Chondrocyte (in vitro differentiated cells): ENCODE measurements around the gene ATF3. TPM values are rescaled to one million over a fixed set of nuclear protein-coding genes. Genes with fewer than 3 reads are reported as not detected.

Experiments
- DNase-seq: peaks from one replicate; pipeline ENCODE4 v3.0.0; 2021; ENCODE audit warnings: mixed read lengths, low spot score
- H3K27ac Mint-ChIP-seq: one replicate; pipeline ENCODE4 v1.8.0; 2021; ENCODE audit warnings: mild to moderate bottlenecking, moderate library complexity, mixed read lengths; ENCODE audit not compliant: unreplicated experiment
- H3K27me3 Mint-ChIP-seq: 2 replicates; pipeline ENCODE4 v1.8.0; 2021; ENCODE audit warnings: low read depth, mixed read lengths
- H3K36me3 Mint-ChIP-seq: 2 replicates; pipeline ENCODE4 v1.8.0; 2021; ENCODE audit warnings: low read depth, mixed read lengths
- H3K4me1 Mint-ChIP-seq: 2 replicates; pipeline ENCODE4 v1.8.0; 2021; ENCODE audit warnings: low read depth, mild to moderate bottlenecking, mixed read lengths
- H3K4me3 Mint-ChIP-seq: one replicate; pipeline ENCODE4 v1.8.0; 2021; ENCODE audit warnings: mild to moderate bottlenecking, moderate library complexity, mixed read lengths; ENCODE audit not compliant: unreplicated experiment
- H3K9me3 Mint-ChIP-seq: 2 replicates; pipeline ENCODE4 v1.8.0; 2021; ENCODE audit warnings: low read depth, mixed read lengths
- CTCF ChIP-seq: fragments of 200-600 bp; sonication (generic); IDR thresholded peaks from 2 replicates; pipeline ENCODE4 v1.5.0; 2021; ENCODE audit warnings: antibody characterized with exemption, mild to moderate bottlenecking, moderate library complexity
- total RNA-seq: library from RNA; stranded (reverse); gene quantifications from 3 replicates; pipeline ENCODE4 v1.2.1, GENCODE V29; 2021

ATF3 gene
- total RNA-seq, 1 donor from 2014 or later = 50.2 TPM

- TF ChIP-seq CTCF = no peak
- no peak overlapping the region for H3K27ac Mint-ChIP-seq
- no peaks in the 10 kb centered on the region for H3K9me3 Mint-ChIP-seq
These were observed 12.7 kb downstream of the ATF3 start for GRCh38 chr1:212621043-212621948.

GRCh38 chr1:212621949-212622305 is 13.4 kb downstream of the ATF3 start:
- Mint-ChIP-seq H3K27me3 (peaks cover 8% of the 10 kb centered on the region), H3K4me3 (no peak overlapping the region), H3K9me3 (no peaks in the 10 kb centered on the region), H3K36me3 (peaks cover 28% of the 10 kb centered on the region), H3K4me1 (no peaks in the 10 kb centered on the region), H3K27ac (no peak overlapping the region)
- DNase-seq = no peak
- TF ChIP-seq CTCF = no peak

More at GRCh38 chr1:212621043-212621948, 12.7 kb downstream of the ATF3 start:
- Mint-ChIP-seq H3K4me3 (no peak overlapping the region), H3K36me3 (peaks cover 34% of the 10 kb centered on the region), H3K27me3 (peaks cover 8% of the 10 kb centered on the region), H3K4me1 (no peaks in the 10 kb centered on the region)
- no peak for DNase-seq

GRCh38 chr1:212622467-212622866 is 13.9 kb downstream of the ATF3 start:
- Mint-ChIP-seq H3K9me3 (no peaks in the 10 kb centered on the region), H3K27ac (no peak overlapping the region), H3K36me3 (peaks cover 22% of the 10 kb centered on the region), H3K27me3 (peaks cover 8% of the 10 kb centered on the region), H3K4me1 (no peaks in the 10 kb centered on the region), H3K4me3 (no peak overlapping the region)
- DNase-seq = no peak
- no peak for TF ChIP-seq CTCF

GRCh38 chr1:212622906-212623305 is 14.3 kb downstream of the ATF3 start:
- Mint-ChIP-seq H3K9me3 (no peaks in the 10 kb centered on the region), H3K4me3 (no peak overlapping the region), H3K4me1 (no peaks in the 10 kb centered on the region), H3K27me3 (peaks cover 8% of the 10 kb centered on the region), H3K27ac (no peak overlapping the region), H3K36me3 (peaks cover 21% of the 10 kb centered on the region)
- TF ChIP-seq CTCF = no peak
- no peak for DNase-seq

- no peak for TF ChIP-seq CTCF
- H3K9me3 Mint-ChIP-seq = no peaks in the 10 kb centered on the region
- no peak for DNase-seq
- peaks cover 8% of the 10 kb centered on the region for H3K27me3 Mint-ChIP-seq
- H3K27ac Mint-ChIP-seq = no peak overlapping the region
- H3K36me3 Mint-ChIP-seq = peaks cover 14% of the 10 kb centered on the region
- no peaks in the 10 kb centered on the region for H3K4me1 Mint-ChIP-seq
- H3K4me3 Mint-ChIP-seq = no peak overlapping the region
These were observed 15.0 kb downstream of the ATF3 start for GRCh38 chr1:212623603-212624002.
